Ramos (cell line): Measurements from ENCODE around the gene LRRFIP2.
"Not testable (repeated sequence)": the region's sequence is repeated elsewhere in the genome, so short reads cannot be mapped to it uniquely, and the experiment has no call there.

Source experiments
- in situ Hi-C: fragments of 300-500 bp; cut with MboI; formaldehyde crosslinking; loops from one replicate; pipeline ENCODE4 v1.14.3; 2022; ENCODE audit warnings: low sequenced_read_pairs; ENCODE audit not compliant: unreplicated experiment

Gene LRRFIP2

DNA sequence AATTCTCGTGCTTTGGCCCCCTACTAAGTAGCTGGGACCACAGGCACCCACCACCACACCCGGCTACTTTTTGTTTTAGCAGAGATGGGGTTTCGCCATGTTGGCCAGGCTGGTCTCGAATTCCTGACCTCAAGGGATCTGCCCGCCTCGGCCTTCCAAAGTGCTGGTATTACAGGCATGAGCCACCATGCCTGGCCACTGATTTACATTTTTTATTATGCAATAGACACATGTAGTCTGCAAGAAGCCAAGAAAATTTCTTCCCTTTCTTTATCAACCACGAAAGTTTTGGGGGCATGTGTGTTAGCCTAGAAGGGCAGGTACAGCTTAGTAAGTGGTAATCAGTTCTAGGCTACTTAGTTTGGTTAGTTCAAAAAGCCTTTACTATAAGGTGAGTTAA is 51.1 kb downstream of the LRRFIP2 start:
- in situ Hi-C loops: no loop called here

DNA sequence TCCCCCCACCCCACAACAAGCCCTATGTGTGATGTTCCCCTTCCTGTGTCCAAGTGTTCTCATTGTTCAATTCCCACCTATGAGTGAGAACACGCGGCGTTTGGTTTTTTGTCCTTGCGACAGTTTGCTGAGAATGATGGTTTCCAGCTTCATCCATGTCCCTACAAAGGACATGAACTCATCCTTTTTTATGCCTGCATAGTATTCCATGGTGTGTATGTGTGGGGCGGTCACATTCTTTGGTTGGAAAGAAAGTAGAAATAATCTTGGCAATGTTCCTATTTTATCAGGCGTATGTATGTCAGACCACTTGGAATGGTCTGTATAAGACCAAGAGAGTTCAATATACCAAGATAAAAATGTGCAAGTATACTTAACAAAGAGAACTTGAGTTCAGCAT is 52.3 kb downstream of the LRRFIP2 start:
- in situ Hi-C loops: not testable (repeated sequence)

GRCh38 chr3:37118163-37118562 is 56.2 kb downstream of the LRRFIP2 start:
- in situ Hi-C loops: no loop called here

- in situ Hi-C loops: no loop called here
Measured at GRCh38 chr3:37117548-37117947, 56.8 kb downstream of the LRRFIP2 start.

DNA sequence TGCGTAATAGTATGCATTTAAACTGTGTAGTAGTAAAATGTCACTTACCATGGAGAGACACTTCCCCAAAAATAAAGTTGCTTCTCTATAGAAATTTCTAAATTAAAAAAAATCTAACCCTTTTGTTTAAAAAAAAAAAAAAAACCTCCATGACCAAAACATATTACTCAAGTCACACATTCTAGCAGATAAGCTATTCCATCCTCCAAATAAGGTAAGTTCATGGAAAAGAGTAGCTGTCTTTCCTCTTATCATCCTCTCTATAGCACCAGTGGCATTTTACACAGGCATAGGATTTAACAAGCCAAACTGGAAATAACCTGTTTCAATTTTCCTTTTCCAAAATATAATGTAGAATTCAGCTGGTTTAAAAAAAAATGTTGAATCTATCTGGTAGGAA is 57.4 kb downstream of the LRRFIP2 start:
- in situ Hi-C loops: no loop called here

GRCh38 chr3:37115446-37115845 is 58.9 kb downstream of the LRRFIP2 start:
- in situ Hi-C loops: no loop called here

DNA sequence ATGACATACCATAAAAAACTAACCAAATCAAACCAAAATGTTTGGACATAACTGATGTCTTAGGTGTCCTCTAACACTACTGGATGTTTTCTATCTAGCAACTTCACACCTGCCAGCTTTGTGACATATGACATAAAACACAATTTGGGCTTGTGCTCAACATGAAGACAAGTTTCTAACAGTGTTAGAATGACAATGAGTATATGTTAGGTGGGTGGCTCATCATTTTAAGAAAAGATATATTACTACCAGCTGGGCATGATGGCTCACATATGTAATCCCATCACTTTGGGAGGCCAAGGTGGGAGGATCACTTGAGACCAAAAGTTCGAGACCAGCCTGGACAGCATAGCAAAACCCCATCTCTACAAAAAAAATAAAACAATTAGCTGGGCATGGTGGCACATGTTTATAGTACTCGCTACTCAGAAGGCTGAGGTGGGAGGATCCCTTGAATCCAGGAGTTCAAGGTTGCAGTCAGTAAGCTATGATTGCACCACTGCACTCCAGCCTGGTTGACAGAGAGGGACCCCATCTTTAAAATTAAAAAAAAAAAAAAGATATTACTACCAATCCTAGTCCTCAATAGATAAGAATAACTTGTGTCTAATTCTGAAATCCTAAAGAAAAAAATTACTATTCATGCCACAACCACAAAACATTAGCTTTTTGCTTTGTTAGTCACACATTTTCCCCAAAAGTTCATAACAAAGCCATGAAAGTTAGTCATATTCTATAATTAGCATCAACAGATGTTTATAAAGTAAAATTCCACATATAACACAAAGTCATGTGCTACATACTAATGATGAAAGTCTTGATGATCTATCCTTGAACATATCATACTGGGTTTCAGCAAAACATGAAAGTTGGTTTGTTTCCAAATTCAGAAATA is 59.9 kb downstream of the LRRFIP2 start:
- in situ Hi-C loops: no loop called here

GRCh38 chr3:37112987-37113386 is 61.4 kb downstream of the LRRFIP2 start:
- in situ Hi-C loops: no loop called here

GRCh38 chr3:37111199-37111598 is 63.2 kb downstream of the LRRFIP2 start:
- in situ Hi-C loops: no loop called here

DNA sequence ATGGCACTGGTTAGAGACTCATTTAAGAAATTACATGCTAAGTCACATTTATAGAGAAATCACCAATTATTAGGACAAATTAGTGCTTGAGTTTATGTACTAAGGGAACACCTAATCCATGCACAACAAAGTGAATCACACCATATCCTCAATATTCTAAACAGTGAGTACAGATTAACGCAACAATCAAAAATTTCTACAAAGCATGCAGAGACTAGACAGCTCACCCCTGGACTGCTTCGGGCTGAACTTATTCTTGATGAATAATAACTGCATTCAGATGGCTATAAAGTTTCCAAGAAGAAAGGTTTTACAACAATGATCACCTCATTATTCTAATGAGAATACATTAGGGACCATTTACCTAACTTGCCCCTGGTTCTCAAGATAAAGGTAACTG is 66.5 kb downstream of the LRRFIP2 start:
- in situ Hi-C loops: no loop called here

GRCh38 chr3:37103103-37103808 is 71.1 kb downstream of the LRRFIP2 start:
- in situ Hi-C loops: no loop called here

DNA sequence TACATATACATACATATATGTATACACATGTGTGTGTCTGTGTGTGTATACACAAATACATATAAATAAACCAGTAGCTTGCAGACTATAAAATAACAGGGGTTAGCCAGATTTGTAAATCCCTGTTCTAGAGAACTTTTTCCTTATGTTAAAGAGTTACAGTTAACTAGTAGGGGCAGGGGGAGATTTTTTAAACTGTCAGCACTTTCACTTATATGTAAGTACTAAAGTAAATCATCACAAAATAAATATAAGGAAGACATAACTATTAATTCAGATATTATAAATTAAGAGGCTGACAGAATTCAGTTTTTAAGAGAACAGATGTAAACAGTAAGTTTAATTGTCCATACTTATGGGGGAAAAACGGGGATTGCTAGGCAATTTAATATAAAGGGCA is 74.0 kb downstream of the LRRFIP2 start:
- in situ Hi-C loops: no loop called here

GRCh38 chr3:37099469-37099868 is 74.9 kb downstream of the LRRFIP2 start:
- in situ Hi-C loops: no loop called here

GRCh38 chr3:37098884-37099283 is 75.5 kb downstream of the LRRFIP2 start:
- in situ Hi-C loops: no loop called here

DNA sequence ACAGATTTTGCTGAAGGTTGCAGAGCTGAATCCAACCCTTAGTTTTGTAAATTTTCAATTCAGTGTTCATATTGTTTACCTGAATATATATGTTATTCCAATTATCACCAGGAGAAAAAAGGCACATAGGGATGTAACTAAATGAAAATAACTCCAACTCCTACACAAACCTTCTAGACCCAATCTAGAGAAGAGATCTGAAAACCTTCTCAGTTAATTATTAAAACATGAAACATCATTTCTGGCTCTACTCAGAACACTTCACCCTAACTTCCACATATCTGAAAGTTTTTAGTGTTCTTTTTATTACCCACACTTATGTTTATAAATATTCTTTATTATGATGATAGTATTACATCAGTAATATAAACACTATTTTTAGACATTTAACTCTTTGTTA is 76.6 kb downstream of the LRRFIP2 start:
- in situ Hi-C loops: no loop called here

- in situ Hi-C loops: no loop called here
Measured at GRCh38 chr3:37096975-37097374, 77.4 kb downstream of the LRRFIP2 start.

DNA sequence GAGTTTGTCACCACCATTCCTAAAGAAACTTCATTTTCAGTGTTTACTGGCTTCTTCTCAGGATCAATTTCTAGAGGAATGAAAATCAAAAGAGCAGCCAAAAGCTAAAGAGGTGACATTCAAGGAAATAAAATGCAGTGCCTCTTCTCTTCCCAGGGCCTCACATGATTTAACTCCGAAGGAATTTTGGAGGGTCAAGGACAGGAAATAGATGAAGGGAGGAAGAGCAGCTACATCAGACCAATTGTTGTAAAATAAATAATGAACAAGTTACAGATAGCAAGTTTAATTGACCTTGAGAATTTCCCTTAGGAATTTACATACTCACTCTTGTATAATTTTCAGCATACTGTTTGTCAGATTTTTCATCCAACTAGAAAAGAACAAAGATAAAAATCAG is 78.1 kb downstream of the LRRFIP2 start:
- in situ Hi-C loops: no loop called here

GRCh38 chr3:37094636-37095035 is 79.7 kb downstream of the LRRFIP2 start:
- in situ Hi-C loops: no loop called here

DNA sequence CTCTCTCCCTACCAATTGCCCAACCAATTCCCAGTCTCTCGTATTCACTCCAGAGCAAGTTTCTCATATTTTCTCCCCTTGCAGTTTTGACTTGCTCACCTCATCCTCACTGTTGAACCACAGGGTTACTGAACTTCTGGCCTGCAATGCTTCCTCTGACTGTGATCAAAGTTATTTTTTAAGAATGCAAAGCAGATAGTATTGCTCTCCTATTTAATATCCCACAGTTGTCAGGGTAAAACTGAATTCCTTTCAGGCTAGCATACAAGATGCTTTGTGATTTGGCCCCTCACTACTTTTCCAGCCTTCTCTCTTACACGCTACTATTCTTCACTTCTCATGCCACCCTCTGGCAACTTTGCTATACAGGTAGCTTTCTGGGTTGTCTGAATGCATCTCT is 80.9 kb downstream of the LRRFIP2 start:
- in situ Hi-C loops: no loop called here

GRCh38 chr3:37092484-37092883 is 81.9 kb downstream of the LRRFIP2 start:
- in situ Hi-C loops: no loop called here

DNA sequence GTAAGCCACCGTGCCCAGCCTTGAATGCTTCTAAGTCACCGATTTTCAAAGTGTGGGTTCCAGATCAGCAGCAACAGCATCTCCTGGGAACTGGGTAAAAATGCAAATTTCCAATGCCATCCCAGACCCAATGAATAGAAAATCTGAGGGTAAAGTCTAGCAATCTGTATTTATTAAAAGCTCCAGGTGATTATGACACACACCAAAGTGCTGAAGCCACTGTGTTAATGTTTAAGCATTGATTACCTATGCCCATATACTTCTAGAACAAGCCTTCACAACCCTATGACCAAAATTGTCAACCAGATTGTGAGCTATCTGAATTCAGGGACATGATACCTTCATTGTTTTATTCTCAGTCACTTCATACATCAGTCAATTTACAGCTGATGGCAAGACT is 86.5 kb downstream of the LRRFIP2 start:
- in situ Hi-C loops: no loop called here

DNA sequence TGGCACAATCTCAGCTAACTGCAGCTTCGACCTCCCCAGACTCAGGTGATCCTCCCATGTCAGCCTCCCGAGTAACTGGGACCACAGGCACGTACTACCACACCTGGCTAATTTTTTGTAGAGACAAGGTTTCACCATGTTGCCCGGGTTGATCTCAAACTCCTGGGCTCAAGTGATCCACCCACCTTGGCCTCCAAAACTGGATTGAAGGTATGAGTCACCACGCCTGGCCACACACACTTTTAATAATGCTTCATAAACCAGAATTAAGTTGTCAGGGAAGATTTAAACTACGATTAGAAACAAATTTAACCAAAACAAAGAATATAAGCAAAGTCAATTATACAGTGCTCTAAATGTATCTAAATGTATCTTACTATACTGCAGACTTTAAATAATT is 87.5 kb downstream of the LRRFIP2 start:
- in situ Hi-C loops: no loop called here
